ENCODE results near the gene SPNS1.

DNA sequence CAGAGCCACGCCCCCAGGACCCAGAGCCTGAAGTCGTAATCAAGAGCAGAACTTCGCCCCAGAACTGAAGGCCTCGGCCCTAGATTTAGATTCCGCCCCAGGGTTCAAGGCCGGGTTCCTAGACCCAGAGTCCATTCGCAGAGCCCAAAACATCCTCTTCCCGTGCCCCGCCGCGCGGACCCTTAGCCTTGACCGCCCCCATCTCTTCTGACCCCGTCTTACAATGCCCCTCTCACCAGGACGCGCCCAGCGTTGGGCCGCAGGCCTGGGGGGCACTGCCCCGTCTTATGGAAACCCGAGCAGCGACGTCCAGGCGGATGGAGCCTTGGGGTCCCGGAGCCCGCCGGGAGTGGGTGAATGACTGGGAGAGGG, 37.8 kb upstream of the SPNS1 start:
- TF ChIP-seq, protein P1, sequence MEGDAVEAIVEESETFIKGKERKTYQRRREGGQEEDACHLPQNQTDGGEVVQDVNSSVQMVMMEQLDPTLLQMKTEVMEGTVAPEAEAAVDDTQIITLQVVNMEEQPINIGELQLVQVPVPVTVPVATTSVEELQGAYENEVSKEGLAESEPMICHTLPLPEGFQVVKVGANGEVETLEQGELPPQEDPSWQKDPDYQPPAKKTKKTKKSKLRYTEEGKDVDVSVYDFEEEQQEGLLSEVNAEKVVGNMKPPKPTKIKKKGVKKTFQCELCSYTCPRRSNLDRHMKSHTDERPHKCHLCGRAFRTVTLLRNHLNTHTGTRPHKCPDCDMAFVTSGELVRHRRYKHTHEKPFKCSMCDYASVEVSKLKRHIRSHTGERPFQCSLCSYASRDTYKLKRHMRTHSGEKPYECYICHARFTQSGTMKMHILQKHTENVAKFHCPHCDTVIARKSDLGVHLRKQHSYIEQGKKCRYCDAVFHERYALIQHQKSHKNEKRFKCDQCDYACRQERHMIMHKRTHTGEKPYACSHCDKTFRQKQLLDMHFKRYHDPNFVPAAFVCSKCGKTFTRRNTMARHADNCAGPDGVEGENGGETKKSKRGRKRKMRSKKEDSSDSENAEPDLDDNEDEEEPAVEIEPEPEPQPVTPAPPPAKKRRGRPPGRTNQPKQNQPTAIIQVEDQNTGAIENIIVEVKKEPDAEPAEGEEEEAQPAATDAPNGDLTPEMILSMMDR (IDR thresholded peaks at IDR 0.05): no peak
- TF ChIP-seq POLR2AphosphoS5 (IDR thresholded peaks at IDR 0.05): no peak
- no peak for TF ChIP-seq POLR2A (IDR thresholded peaks at IDR 0.05)
- no peak for TF ChIP-seq EP300 (IDR thresholded peaks at IDR 0.05)
